SK-N-SH (cell line): ENCODE results near the gene GDPD1. TPM values are rescaled to one million over a fixed set of nuclear protein-coding genes. Genes with fewer than 3 reads are reported as not detected.

ENCODE experiments used
- CTCF ChIA-PET: fragments of 300-600, 350-600 bp; formaldehyde crosslinking; extraction: SDS; loops from one replicate; lab custom pipeline; 2021; lab: Yijun Ruan, JAX
- POLR2A ChIA-PET: fragments of 350-600 bp; sonication (Branson Sonifier 250); formaldehyde crosslinking; extraction: SDS; loops from one replicate; lab custom pipeline; 2020; ENCODE audit warnings: antibody characterized with exemption, inconsistent platforms; lab: Yijun Ruan, JAX
- DNase-seq: peaks from one replicate; pipeline ENCODE4 v3.0.0; 2012
- H2AFZ ChIP-seq: fragments of 200-600 bp; sonication (generic); 2 replicates; pipeline ENCODE4 v1.8.1; 2016; ENCODE audit warnings: antibody characterized with exemption, mild to moderate bottlenecking, low read depth
- H3F3A ChIP-seq: fragments of 200-600 bp; sonication (generic); replicated peaks from 2 replicates; pipeline ENCODE3; 2016; ENCODE audit warnings: antibody characterized with exemption, mild to moderate bottlenecking; ENCODE audit not compliant: insufficient read depth
- H3K27ac ChIP-seq, 2 experiments: fragments of 200-500 bp in 1 of 2; fragments of 200-600 bp in 1 of 2; sonication (Bioruptor generic) in 1 of 2; sonication (generic), shearing (Covaris generic) in 1 of 2; 2 replicates each; pipeline versions ENCODE4 v1.5.1 to v1.6.1; 2014 to 2016; ENCODE audit warnings: low read depth in 2 of 2, inconsistent platforms in 1 of 2, low read length in 1 of 2, mild to moderate bottlenecking in 1 of 2, mixed read lengths in 1 of 2
- H3K27me3 ChIP-seq: fragments of 200-600 bp; sonication (generic), shearing (Covaris generic); 2 replicates; pipeline ENCODE4 v1.6.1; 2016; ENCODE audit warnings: mixed run types; ENCODE audit not compliant: insufficient read depth
- H3K36me3 ChIP-seq, 2 experiments: fragments of 200-500 bp in 1 of 2; fragments of 200-600 bp in 1 of 2; sonication (Bioruptor generic) in 1 of 2; sonication (generic) in 1 of 2; replicated peaks in 1 of 2; 2 replicates each; pipeline versions ENCODE3 to v1.5.1; 2014 to 2016; ENCODE audit warnings: low read length in 1 of 2, mild to moderate bottlenecking in 1 of 2; ENCODE audit not compliant: insufficient read depth in 2 of 2, control insufficient read depth in 1 of 2
- H3K4me1 ChIP-seq, 2 experiments: fragments of 200-500 bp in 1 of 2; fragments of 200-600 bp in 1 of 2; sonication (Bioruptor generic) in 1 of 2; sonication (generic), shearing (Covaris generic) in 1 of 2; 2 replicates each; pipeline versions ENCODE4 v1.5.1 to v1.6.1; 2014 to 2016; ENCODE audit warnings: low read depth in 1 of 2, low read length in 1 of 2, mixed run types in 1 of 2; ENCODE audit not compliant: insufficient read depth in 2 of 2, control insufficient read depth in 1 of 2
- H3K4me2 ChIP-seq: fragments of 200-600 bp; sonication (generic), shearing (Covaris generic); 2 replicates; pipeline ENCODE4 v1.6.1; 2017; ENCODE audit warnings: mixed run types
- H3K4me3 ChIP-seq, 2 experiments: fragments of 200-500 bp in 1 of 2; fragments of 200-600 bp in 1 of 2; sonication (Bioruptor generic) in 1 of 2; sonication (generic), shearing (Covaris generic) in 1 of 2; 2 replicates each; pipeline versions ENCODE4 v1.5.1 to v1.8.1; 2014 to 2016; ENCODE audit warnings: low read depth in 2 of 2, inconsistent platforms in 1 of 2, low read length in 1 of 2, mild to moderate bottlenecking in 1 of 2, mixed read lengths in 1 of 2, moderate library complexity in 1 of 2
- H3K79me2 ChIP-seq: fragments of 200-600 bp; sonication (generic); 2 replicates; pipeline ENCODE4 v1.8.1; 2017; ENCODE audit warnings: mild to moderate bottlenecking; ENCODE audit not compliant: insufficient read depth
- H3K9ac ChIP-seq: fragments of 200-600 bp; sonication (generic); 2 replicates; pipeline ENCODE4 v1.6.1; 2017; ENCODE audit warnings: mixed run types
- H3K9me2 ChIP-seq: fragments of 200-600 bp; sonication (generic); 2 replicates; pipeline ENCODE4 v1.6.1; 2017; ENCODE audit warnings: mixed run types
- H3K9me3 ChIP-seq: fragments of 200-600 bp; sonication (generic); 2 replicates; pipeline ENCODE4 v1.6.1; 2017; ENCODE audit warnings: mixed run types, mild to moderate bottlenecking, moderate library complexity
- H4K20me1 ChIP-seq: fragments of 200-600 bp; sonication (generic); 2 replicates; pipeline ENCODE4 v1.6.1; 2017; ENCODE audit warnings: mild to moderate bottlenecking, mixed run types; ENCODE audit not compliant: insufficient read depth
- EP300 ChIP-seq, 2 experiments: IDR thresholded peaks; 2 replicates each; pipeline versions ENCODE4 v1.4.0 to v1.6.1; 2012; ENCODE audit warnings: borderline replicate concordance in 1 of 2, low read depth in 1 of 2, low read length in 1 of 2
- FOSL2 ChIP-seq: IDR thresholded peaks from 2 replicates; pipeline ENCODE4 v1.4.0; 2012; ENCODE audit warnings: low read depth, mild to moderate bottlenecking, moderate library complexity, borderline replicate concordance
- FOXM1 ChIP-seq: IDR thresholded peaks from 2 replicates; pipeline ENCODE4 v1.4.0; 2012; ENCODE audit warnings: low read depth, mild to moderate bottlenecking
- GATA2 ChIP-seq: sonication (generic); formaldehyde crosslinking; IDR thresholded peaks from 2 replicates; pipeline ENCODE4 v1.5.0; 2020; ENCODE audit warnings: mild to moderate bottlenecking, missing genetic modification reagents
- IRF3 ChIP-seq: fragments of 150-350 bp; IDR thresholded peaks from 2 replicates; pipeline ENCODE4 v1.6.1; 2016; ENCODE audit warnings: mild to moderate bottlenecking, low read depth, low read length
- MAX ChIP-seq: IDR thresholded peaks from 2 replicates; pipeline ENCODE4 v1.4.0; 2012; ENCODE audit warnings: low read depth
- MEF2A ChIP-seq: IDR thresholded peaks from 2 replicates; pipeline ENCODE4 v1.4.0; 2012; ENCODE audit warnings: low read depth, borderline replicate concordance
- MXI1 ChIP-seq: IDR thresholded peaks from 2 replicates; pipeline ENCODE4 v1.6.1; 2012; ENCODE audit warnings: mild to moderate bottlenecking, low read depth, low read length, improper control_type of control experiment
- NRF1 ChIP-seq: IDR thresholded peaks from 2 replicates; pipeline ENCODE4 v1.6.1; 2012; ENCODE audit warnings: low read depth, mild to moderate bottlenecking, low read length
- RAD21 ChIP-seq: IDR thresholded peaks from 2 replicates; pipeline ENCODE4 v1.6.1; 2012; ENCODE audit warnings: mild to moderate bottlenecking, low read length
- RCOR1 ChIP-seq: fragments of 150-350 bp; IDR thresholded peaks from 2 replicates; pipeline ENCODE4 v1.6.1; 2017; ENCODE audit warnings: antibody characterized with exemption, low read length
- REST ChIP-seq: IDR thresholded peaks from 2 replicates; pipeline ENCODE4 v1.6.1; 2012; ENCODE audit warnings: mild to moderate bottlenecking, low read depth, low read length, moderate library complexity
- RFX5 ChIP-seq: IDR thresholded peaks from 2 replicates; pipeline ENCODE4 v1.6.1; 2012; ENCODE audit warnings: mild to moderate bottlenecking, improper control_type of control experiment, low read length
- RXRA ChIP-seq: IDR thresholded peaks from 2 replicates; pipeline ENCODE4 v1.4.0; 2012; ENCODE audit warnings: low read depth, mild to moderate bottlenecking, borderline replicate concordance
- SIN3A ChIP-seq: IDR thresholded peaks from 2 replicates; pipeline ENCODE4 v1.6.1; 2012; ENCODE audit warnings: low read depth, mild to moderate bottlenecking, low read length, moderate library complexity, borderline replicate concordance
- SMC3 ChIP-seq: IDR thresholded peaks from 2 replicates; pipeline ENCODE4 v1.6.1; 2012; ENCODE audit warnings: low read depth, low read length, improper control_type of control experiment
- TEAD4 ChIP-seq: IDR thresholded peaks from 2 replicates; pipeline ENCODE4 v1.4.0; 2012; ENCODE audit warnings: mild to moderate bottlenecking, borderline replicate concordance; ENCODE audit not compliant: insufficient read depth
- USF2 ChIP-seq: fragments of 150-350 bp; IDR thresholded peaks from 2 replicates; pipeline ENCODE4 v1.6.1; 2017; ENCODE audit warnings: antibody characterized with exemption, low read length, low read depth, borderline replicate concordance
- YY1 ChIP-seq: IDR thresholded peaks from 2 replicates; pipeline ENCODE4 v1.4.0; 2012; ENCODE audit warnings: low read depth, mild to moderate bottlenecking
- ZBTB33 ChIP-seq: IDR thresholded peaks from 2 replicates; pipeline ENCODE4 v1.4.0; 2012; ENCODE audit warnings: low read depth, borderline replicate concordance
- WGBS: methylation state at CpG from one replicate; pipeline ENCODE4 v1.1.6; 2017; ENCODE audit warnings: low lambda C conversion rate; 5-methylcytosine and 5-hydroxymethylcytosine counted together
- polyA plus RNA-seq, 3 experiments: library from polyadenylated mRNA; depleted of rRNA; stranded (reverse); fragments of >200 nt; gene quantifications; 2 replicates each; pipeline ENCODE4 v1.2.3, GENCODE V29; 2012

The GDPD1 gene
- polyA plus RNA-seq, 1 of the 3 experiments (the other 2 are of a cell fraction), result 1.5 TPM

GRCh38 chr17:59244081-59244480 lies 23.8 kb downstream of the GDPD1 start:
- POLR2A ChIA-PET, result no interaction called here

More at GRCh38 chr17:59244081-59244480, 23.8 kb downstream of the GDPD1 start:
- CTCF ChIA-PET, result no interaction called here
- Histone ChIP-seq H3K4me3 (no peak overlapping the region), H3K79me2 (no peaks in the 10 kb centered on the region), H4K20me1 (no peaks in the 10 kb centered on the region), H3K9me3 (no peaks in the 10 kb centered on the region), H3K36me3 (no peaks in the 10 kb centered on the region), H3K27ac (no peak overlapping the region), H3F3A (no peaks in the 10 kb centered on the region), H3K4me1 (no peaks in the 10 kb centered on the region), H3K9ac (no peak overlapping the region), H3K27me3 (no peaks in the 10 kb centered on the region), H2AFZ (no peak overlapping the region), H3K4me2 (no peak overlapping the region), H3K9me2 (no peaks in the 10 kb centered on the region)
- TF ChIP-seq ZBTB33 (no peak), SMC3 (no peak), GATA2 (CRISPR knock-in tag) (no peak), YY1 (no peak), FOXM1 (no peak), SIN3A (no peak), MAX (no peak), REST (no peak), NRF1 (no peak), FOSL2 (no peak), RAD21 (no peak), EP300 (IDR thresholded peaks at IDR 0.05; ENCODE audit: borderline replicate concordance in 1 of 2, low read depth in 1 of 2, low read length in 1 of 2) (no peak), IRF3 (no peak), RCOR1 (no peak), USF2 (no peak), TEAD4 (no peak), MXI1 (no peak), RXRA (no peak), MEF2A (no peak), RFX5 (no peak)
- no peak for DNase-seq
- WGBS, result 90% methylated on average over 6 of the region's 6 CpGs
